ENCODE results near the gene PBX3.

The PBX3 gene

DNA sequence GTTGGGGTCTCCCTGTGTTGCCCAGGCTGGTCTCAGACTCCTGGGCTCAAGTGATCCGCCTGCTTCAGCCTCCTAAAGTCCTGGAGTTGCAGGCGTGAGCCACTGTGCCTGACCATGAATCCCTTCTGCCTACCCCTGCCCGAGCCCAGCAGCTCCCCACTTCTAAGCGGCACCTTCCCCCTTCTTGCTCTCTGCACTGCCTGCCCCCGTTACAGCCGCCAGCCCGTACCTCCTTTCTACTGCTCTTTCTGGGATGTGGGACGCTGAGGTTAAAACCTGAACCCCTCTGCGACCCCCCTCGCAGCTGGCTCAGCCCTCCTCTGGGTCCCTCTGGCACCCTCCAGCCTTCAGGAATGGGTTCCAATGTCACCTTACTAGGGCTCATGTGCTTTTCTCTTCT is 249.6 kb downstream of the PBX3 start:
- DNase-seq (ENCODE audit: low spot score), result no peak

DNA sequence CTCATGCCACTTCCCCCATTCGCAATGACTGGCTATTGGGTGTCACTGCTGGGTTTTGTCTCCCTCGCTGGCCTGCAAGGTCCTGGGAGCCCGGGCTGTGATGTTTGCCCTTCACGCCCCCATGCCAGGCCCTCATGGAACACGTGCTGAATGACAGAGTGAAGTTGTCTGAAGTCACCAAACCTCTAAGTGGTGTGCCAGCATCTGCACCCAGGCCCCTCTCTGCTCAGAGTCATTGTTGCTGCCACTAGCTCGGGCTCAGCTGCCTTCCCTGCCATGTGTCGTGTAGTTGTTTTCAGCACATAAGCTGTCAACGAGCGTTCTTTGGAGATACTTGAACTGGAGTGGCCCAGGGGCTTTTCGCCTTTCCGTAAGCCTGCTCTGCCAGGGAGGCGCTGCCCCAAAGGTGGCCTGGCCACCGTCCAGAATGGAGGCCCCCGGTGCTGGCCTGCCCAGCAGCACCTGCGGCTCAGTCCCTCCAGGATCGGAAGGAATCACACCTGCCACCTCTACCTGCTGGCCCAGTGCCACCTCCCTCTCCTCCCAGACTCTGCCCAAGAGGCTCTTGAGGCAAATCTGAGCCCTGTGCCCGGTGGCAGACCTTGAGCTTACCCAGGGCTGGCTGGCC is 250.1 kb downstream of the PBX3 start:
- no peak for DNase-seq (ENCODE audit: low spot score)

DNA sequence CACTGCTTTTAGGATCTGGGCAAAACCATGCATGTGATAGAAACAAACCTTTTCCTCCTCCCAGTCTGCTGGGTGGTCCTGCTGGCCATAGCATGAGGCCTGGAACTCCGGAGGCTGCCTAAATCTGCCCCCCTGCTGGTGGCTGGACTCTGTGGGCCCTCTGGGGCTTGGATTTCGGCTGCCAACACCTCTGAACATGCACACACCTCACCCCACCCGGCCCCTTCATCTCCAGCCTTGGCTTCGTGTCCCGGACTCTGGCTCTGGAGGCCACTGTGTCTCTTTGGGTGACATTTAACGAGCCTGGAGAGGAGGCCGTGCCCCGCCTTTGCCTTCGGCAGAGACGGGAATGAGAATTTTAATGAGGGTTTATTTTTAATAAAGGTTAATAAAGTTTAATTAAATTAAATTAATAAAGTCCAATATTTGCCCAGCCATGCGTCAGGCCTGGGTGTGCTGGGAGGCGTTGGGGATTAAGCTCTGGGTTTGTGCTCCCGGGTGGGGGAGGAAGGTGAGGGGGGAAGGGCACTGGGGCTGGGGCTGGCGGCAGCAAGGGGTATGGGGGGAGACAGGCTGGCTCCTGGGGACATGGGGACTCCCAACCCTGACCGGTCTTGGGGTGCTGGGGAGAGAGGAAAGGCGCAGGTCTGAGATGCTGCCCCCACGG is 251.8 kb downstream of the PBX3 start:
- no peak for DNase-seq (ENCODE audit: low spot score)

DNA sequence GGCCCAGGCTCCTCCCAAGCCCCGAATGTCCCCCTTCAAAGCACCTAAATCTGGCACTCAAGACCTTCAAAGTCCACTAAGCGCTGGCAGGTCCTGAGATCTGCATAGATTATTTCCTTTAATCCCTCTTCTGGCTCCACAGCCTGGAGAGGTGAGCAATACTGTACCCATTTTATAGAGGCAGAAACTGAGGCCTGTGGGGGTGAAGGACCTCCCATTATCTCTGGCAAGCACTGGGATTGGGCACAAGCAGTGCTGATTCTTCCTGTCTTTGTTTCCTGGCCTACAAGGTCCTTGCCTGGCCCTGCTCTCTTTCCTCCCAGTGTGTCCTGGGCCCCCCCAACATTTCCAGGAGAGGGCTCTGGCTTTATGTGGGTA is 252.3 kb downstream of the PBX3 start:
- DNase-seq (ENCODE audit: low spot score), result no peak

DNA sequence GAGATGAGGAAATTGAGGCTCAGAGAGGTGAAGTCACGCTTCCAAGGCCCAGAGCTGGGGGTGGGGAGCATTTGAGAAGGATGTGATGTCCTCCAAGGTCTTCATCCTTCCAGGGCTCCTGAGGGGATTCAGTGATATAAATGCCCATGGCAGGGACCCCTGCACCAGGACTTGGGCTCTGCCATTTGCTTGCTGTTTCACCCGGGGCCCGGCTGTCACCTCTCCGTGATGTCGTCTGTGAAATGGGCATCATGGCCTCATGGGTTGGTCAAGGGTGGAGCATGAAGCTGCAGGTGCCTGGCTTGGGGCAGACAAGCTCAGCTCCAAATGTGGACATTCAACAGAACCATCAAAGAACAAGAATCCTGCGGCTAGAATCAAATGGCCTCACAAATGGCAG is 253.1 kb downstream of the PBX3 start:
- no peak for DNase-seq (ENCODE audit: low spot score)

DNA sequence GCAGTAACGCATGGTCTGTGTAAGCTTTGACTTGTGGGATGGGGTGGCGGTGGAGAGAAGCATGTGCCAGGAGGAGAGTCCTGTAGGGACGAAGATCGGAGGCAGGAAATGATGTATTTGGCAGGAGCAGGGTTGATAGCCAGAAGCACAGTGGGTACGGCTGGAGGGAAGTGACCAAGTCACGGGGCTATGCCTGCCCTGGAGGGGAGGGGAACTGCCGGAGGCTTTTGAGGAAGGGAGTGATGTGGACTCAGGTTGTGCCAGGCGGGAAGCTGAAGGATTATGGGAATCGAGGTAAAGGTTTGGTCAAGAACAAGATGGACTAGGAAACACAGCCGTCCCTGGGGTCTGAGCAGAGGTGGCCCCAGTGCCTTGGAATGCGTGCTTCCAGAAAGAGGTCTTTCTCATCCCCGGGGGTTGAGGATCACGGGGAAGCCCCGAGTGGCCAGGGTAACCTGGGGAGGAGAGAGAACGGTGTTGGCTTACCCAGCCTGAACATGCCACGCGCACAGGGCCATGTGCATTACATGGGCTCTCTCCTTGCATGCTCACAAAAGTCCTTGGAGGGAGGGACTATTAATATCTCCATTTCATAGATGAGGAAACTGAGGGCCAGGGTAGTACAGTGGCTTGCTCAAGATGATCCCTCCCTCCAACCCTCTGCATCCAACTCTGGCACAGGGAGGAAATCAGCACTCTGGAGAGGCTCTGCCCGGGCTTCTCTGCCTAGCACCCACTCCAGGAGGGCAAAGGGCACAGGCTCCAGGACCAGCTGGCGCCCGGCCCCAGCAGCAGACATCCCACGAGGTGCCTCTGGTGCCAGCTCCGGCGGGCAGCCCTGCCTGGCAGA is 253.8 kb downstream of the PBX3 start:
- no peak for DNase-seq (ENCODE audit: low spot score)

DNA sequence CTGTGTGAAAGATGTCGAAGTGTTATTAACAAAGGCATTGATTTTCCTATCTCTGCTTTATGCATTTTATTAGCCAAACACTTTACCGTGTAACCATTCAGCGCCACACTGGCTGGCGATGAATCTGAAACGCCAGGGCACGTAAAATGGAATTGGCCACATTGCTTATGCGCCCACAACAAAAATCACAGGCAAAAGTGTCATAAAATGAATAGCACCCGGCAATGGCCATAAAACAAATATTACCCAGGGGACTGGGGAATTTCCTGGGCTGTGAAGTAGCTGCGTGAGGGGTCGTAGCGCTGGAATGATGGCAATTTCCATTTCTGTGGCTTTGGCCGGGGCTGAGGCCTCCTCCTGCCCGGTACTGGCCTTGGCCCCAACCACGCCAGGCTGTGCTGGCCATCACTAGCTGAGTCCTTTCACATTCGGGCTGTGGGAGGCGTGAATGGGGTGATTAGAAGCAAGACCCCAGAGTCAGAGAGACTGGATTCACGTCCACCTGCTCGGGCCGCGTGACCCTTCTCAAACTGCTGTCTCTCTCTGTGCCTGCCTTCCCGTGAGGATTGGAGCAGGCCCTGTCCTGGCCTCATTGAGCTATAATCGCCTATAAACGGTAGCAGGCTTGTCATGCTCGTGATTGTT is 254.5 kb downstream of the PBX3 start:
- DNase-seq (ENCODE audit: low spot score), result no peak

DNA sequence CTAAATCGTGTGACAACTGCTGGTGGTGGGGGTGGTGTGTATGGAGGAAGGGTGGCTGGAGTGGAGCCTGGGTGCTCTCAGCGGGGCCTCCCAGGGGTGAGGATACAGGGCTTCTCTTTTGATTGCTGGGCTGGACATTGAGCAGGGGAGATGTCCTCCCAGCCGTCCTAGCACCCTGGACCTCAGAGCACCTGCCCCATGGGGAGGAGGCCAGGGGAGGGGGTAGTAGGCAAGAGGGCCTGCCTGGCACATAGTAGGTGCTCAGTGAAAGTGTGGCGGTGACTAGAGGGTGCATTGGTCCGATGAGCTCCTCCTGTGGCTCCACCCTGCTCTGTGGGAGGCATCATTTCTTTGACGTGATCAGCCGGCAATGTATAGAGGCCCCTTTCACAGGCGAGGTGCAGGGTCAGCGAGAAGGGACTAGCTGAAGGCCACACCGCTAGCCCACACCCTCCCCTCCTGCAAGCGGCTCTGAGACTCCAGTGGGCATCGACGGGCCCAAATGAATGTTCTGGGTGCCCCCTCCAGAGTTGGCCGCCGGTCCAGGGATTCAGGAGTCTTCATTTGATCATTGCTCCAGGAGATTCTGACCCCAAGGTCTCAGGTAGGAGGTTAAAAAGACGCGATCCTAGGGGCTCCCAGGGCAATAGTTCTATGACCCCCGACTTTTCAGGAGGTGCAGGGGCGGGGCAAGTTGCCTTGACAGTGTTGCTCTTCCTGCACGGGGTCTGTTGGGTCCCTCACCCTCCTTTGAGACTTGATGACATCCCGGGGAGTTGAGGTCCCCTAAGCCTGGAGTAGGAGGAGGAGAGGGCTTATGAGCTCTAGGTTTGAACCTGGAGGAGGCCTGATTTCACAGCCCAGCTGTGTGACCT is 255.5 kb downstream of the PBX3 start:
- DNase-seq (ENCODE audit: low spot score), result no peak

DNA sequence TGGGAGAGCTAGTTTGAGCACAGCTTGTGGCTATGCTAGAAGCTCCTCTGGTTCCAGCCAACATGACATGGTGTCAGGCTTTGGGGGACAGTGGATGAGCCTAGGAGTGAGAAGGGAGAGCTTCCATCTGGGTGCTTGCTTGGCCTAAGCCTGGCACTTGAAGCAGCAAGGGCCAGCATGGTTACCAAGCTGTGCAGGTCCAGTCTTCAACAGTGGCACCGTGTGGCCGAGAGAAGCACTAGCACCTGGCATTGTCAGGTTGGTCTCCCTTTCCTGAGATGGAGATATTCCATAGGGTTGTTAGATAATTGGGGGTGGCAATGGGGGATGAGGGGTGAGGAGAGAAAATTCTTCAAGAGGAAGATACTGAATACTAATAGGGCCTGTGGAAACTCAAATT is 261.9 kb downstream of the PBX3 start:
- no peak for DNase-seq (ENCODE audit: low spot score)

- DNase-seq (ENCODE audit: low spot score), result no peak
These were observed 267.6 kb downstream of the PBX3 start for GRCh38 chr9:126014726-126015125.

DNA sequence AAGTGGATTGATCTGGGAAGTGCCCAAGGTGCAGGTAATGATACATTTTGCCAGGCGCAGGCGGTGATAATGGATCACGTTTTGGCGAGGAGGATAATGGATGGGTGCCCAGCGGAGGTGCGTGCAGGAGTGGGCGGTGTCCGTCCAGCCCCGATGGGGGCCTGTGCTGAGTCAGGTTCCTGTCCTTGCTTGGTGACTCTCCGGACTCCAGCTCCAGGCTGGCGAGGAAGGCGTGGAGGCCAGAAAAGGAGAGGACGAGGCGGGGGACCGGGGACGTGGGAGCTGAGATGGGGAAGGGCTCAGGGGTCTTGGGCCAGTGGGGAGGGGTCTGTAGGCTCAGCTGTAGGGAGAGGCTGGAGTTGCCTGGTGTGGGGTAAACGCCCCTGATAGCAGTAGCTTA is 268.3 kb downstream of the PBX3 start:
- no peak for DNase-seq (ENCODE audit: low spot score)

DNA sequence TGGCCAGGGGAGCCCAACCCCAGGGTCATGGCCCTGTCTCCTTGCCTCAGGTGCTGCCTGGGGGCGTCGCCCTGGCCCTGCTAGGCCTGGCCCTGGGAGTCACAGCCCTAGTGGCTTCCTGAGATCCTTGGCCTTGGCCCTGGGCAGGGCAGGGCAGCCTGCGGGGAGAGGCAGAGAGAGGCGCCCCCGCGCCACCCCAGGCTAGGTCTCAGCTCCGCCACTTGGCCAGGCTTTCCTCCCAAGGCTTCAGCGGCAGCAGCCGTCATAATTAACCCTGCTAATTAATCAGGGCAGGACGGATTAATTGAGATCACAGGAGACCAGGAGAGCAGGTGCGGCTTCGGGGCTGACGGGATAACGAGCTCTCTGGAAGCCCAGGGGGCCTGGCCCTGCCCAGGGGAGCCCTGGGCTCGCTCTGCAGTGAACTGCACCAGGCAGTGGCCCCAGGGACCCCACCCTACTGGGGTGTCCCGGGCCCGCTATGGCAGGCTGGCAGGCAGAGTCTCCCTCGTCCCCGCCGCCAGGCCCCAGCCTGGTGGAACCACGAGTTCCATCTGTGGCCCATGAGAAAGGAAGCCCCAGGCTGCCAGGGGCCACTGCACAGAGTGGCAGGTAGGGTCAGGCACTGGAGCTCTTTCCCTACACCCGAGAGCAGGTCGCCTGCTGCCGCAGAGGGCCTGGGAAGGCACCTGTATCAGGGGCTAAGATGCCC is 269.6 kb downstream of the PBX3 start:
- no peak for DNase-seq (ENCODE audit: low spot score)

Data from Ammon's horn (tissue), 1 donor.